ENCODE measurements around the gene G0S2. TPM values are rescaled to one million over a fixed set of nuclear protein-coding genes. Genes with fewer than 3 reads are reported as not detected.
A peak's percentile ranks its signal among the peaks of the same experiment; 100 is the strongest.

The G0S2 gene
- total and polyA plus RNA-seq, 9 of the 15 experiments (the other 6 are each of a cell fraction or from before 2014, with no cell fraction given), result 0.18 to 65.6 (median 11.4) TPM

DNA sequence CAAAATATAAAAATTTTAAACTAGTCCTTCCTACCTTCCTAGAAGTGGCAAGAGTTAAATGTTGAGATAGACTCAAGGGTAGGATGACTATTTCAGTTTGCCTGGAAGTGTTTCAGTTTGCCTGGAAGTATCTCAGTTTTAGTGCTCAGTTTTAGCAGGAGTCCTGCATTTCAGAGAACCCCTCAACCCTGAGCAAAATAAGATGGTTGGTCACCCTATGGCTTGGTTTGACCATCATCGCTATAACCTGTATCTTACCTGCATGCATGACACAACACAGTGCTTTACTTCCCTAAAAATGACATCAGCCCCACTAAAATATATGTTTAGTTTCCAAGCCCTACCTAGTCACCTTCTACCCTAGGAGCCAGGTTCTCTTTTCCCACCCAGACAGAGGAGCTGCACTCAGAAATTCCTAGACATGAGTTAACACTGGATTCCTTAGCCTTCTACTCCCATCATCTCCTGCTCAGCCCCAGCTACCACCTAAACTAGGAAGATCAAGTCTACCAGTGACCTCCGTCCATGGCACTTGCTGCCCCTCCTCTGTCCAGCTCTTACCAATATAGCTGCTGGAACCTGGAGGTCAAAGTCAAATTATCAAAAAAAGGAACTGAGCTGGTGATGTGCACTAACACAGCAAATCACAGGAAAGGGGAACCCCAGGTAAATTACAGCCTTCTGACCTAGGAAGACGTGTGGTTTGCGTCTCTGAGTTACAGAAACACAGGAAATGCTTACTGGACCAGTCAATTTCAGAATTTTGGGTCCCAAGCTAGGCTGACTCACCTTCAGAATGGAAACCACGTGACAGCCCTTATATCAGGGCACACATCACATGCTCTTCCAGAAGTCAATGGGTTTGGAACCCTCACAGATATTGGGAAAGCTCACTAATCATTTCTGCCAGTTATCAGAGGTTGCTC is 2.2 kb upstream of the G0S2 start:
- WGBS (ENCODE audit: insufficient coverage, low coverage, missing lambda C conversion rate), result 22% methylated on average over 5 of the region's 5 CpGs
- no peaks in the 10 kb centered on the region for H3K36me3 ChIP-seq (ENCODE audit: control insufficient read depth, insufficient read depth, low read length)
- peak in 1 of 4 experiments; percentile 32 for DNase-seq (ENCODE audit: extremely low read depth in 1 of 4, low spot score in 3 of 4)
- ChIA-PET POLR2A (interaction anchor here (0.6 to 1.6 kb wide), 9 partner anchors 9 to 1092 kb away, joined by 3 to 5 read pairs (median 4); no protein-coding TSS in a partner anchor), CTCF (ENCODE audit: low intra/inter-chr PET ratio) (no interaction called here)
- in situ Hi-C loops (cut with MboI) (no loop called here), intact Hi-C loops (cut with micrococcal nuclease) (no loop called here)
- no peak overlapping the region; the same call in 2 of the 3 replicates for H3K27ac ChIP-seq (ENCODE audit: extremely low read depth, low read depth, low read length)
- H3K79me2 ChIP-seq (ENCODE audit: control insufficient read depth, insufficient read depth, low read length), result no peaks in the 10 kb centered on the region; the same call in 2 of the 3 replicates
- FAIRE-seq, result no peak
- no peaks in the 10 kb centered on the region for H4K20me1 ChIP-seq (replicated peaks; ENCODE audit: control insufficient read depth, insufficient read depth, low read length)
- no peak overlapping the region for H3K4me3 ChIP-seq
- 0 out of 2 replicates have a peak overlapping the region, but pooled peaks have one; percentile 0 for H2AFZ ChIP-seq (ENCODE audit: low read depth, low read length)
- H3K9ac ChIP-seq (ENCODE audit: insufficient read depth in 1 of 2, low read depth in 2 of 2, low read length in 2 of 2), result 0 out of 4 replicates have a peak overlapping the region, but pooled peaks of 1 of the 2 experiments have one; percentile 50
- no peaks in the 10 kb centered on the region for H3K9me1 ChIP-seq (ENCODE audit: control insufficient read depth, insufficient read depth, low read length)
- peaks cover 12 to 33% of the 10 kb centered on the region in 2 experiments for H3K4me1 ChIP-seq (replicated peaks in 1 of 2; ENCODE audit: control insufficient read depth in 2 of 2, insufficient read depth in 2 of 2, low read length in 2 of 2)
- no TSS peak for BruUV-seq (replicated peaks)
- H3K4me2 ChIP-seq (ENCODE audit: insufficient read depth, low read length), result peak overlapping the region; percentile 11; the same call in 1 of the 2 replicates
- peaks cover 0 to 15% of the 10 kb centered on the region in 2 experiments; a peak in 2 of 5 replicates for H3K27me3 ChIP-seq (ENCODE audit: control insufficient read depth in 2 of 2, insufficient read depth in 2 of 2, low read length in 2 of 2)
- H3K9me3 ChIP-seq (replicated peaks; ENCODE audit: control insufficient read depth, insufficient read depth, low read depth, low read length), result no peaks in the 10 kb centered on the region
- 0 out of 3 replicates have a peak, but pooled peaks have one; percentile 4 for ATAC-seq
- TF ChIP-seq POLR2AphosphoS2 (IDR thresholded peaks at IDR 0.05; ENCODE audit: low read length) (no peak), NFE2 (IDR thresholded peaks at IDR 0.05; ENCODE audit: low read depth) (0 out of 2 replicates have a peak, but pooled peaks have one; percentile 16), CBFA2T2 (conservative IDR thresholded peaks at IDR 0.05) (peak; percentile 54), XRCC3 (IDR thresholded peaks at IDR 0.05) (no peak), PTTG1 (tag; IDR thresholded peaks at IDR 0.05; ENCODE audit: low read depth) (no peak), TOE1 (IDR thresholded peaks at IDR 0.05; ENCODE audit: borderline replicate concordance) (peak; percentile 96; the same call in 1 of the 2 replicates), TOE1 (CRISPR knock-in tag; IDR thresholded peaks at IDR 0.05; ENCODE audit: borderline replicate concordance, low read depth) (no peak), ZBTB7A (IDR thresholded peaks at IDR 0.05; ENCODE audit: borderline replicate concordance, control insufficient read depth, low read depth, low read length) (no peak), ZNF76 (CRISPR knock-in tag; IDR thresholded peaks at IDR 0.05; ENCODE audit: borderline replicate concordance) (no peak), LEF1 (IDR thresholded peaks at IDR 0.05) (peak; percentile 20; the same call in 1 of the 2 replicates), SMAD3 (CRISPR knock-in tag; conservative IDR thresholded peaks at IDR 0.05) (no peak; the same call in 1 of the 2 replicates), MAFK (IDR thresholded peaks at IDR 0.05; ENCODE audit: low read length) (peak; percentile 17; the same call in 1 of the 2 replicates), RNF2 (IDR thresholded peaks at IDR 0.05) (no peak), ZFP1 (CRISPR knock-in tag; IDR thresholded peaks at IDR 0.05) (no peak), NFIX (CRISPR knock-in tag; IDR thresholded peaks at IDR 0.05; ENCODE audit: low read depth) (no peak), ATF7 (IDR thresholded peaks at IDR 0.05) (no peak)
- TF ChIP-seq, protein P1, sequence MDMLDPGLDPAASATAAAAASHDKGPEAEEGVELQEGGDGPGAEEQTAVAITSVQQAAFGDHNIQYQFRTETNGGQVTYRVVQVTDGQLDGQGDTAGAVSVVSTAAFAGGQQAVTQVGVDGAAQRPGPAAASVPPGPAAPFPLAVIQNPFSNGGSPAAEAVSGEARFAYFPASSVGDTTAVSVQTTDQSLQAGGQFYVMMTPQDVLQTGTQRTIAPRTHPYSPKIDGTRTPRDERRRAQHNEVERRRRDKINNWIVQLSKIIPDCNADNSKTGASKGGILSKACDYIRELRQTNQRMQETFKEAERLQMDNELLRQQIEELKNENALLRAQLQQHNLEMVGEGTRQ (CRISPR knock-in tag; IDR thresholded peaks at IDR 0.05), result peak; percentile 90
- TF ChIP-seq, protein P2, sequence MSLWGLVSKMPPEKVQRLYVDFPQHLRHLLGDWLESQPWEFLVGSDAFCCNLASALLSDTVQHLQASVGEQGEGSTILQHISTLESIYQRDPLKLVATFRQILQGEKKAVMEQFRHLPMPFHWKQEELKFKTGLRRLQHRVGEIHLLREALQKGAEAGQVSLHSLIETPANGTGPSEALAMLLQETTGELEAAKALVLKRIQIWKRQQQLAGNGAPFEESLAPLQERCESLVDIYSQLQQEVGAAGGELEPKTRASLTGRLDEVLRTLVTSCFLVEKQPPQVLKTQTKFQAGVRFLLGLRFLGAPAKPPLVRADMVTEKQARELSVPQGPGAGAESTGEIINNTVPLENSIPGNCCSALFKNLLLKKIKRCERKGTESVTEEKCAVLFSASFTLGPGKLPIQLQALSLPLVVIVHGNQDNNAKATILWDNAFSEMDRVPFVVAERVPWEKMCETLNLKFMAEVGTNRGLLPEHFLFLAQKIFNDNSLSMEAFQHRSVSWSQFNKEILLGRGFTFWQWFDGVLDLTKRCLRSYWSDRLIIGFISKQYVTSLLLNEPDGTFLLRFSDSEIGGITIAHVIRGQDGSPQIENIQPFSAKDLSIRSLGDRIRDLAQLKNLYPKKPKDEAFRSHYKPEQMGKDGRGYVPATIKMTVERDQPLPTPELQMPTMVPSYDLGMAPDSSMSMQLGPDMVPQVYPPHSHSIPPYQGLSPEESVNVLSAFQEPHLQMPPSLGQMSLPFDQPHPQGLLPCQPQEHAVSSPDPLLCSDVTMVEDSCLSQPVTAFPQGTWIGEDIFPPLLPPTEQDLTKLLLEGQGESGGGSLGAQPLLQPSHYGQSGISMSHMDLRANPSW (CRISPR knock-in tag; IDR thresholded peaks at IDR 0.05), result no peak

Measured in K562 (cell line).